Breast epithelium (tissue), 4 donors: ENCODE data around the gene MRPL33. TPM values are rescaled to one million over a fixed set of nuclear protein-coding genes. Genes with fewer than 3 reads are reported as not detected.

ENCODE experiments used
- DNase-seq, 2 donors: peaks; one replicate each; pipeline ENCODE4 v3.0.0-alpha.2; 2019; ENCODE audit warnings: low spot score in 2 of 2
- H3K27ac ChIP-seq, 2 donors: fragments of 200-600 bp; sonication (generic) in 1 of 2; one replicate each; pipeline ENCODE4 v1.5.1; 2016 to 2019; ENCODE audit warnings: mild to moderate bottlenecking in 1 of 2
- H3K27me3 ChIP-seq, 2 donors: fragments of 200-600 bp; sonication (generic) in 1 of 2; one replicate each; pipeline versions ENCODE4 v1.5.1 to v1.6.0; 2017 to 2019; ENCODE audit warnings: control low read depth in 1 of 2, mild to moderate bottlenecking in 1 of 2
- H3K36me3 ChIP-seq: fragments of 200-600 bp; one replicate; pipeline ENCODE4 v1.5.1; 2019
- H3K4me1 ChIP-seq, 2 donors: fragments of 200-600 bp; sonication (generic); one replicate each; pipeline ENCODE4 v1.5.1; 2016 to 2019; ENCODE audit warnings: control low read depth in 1 of 2
- H3K4me3 ChIP-seq, 3 donors: fragments of 200-600 bp; sonication (generic); 1 replicate in 2 of 3; 2 replicates in 1 of 3; pipeline ENCODE4 v1.5.1; 2016 to 2019; ENCODE audit warnings: mild to moderate bottlenecking in 3 of 3, moderate library complexity in 2 of 3
- H3K9me3 ChIP-seq, 2 donors: fragments of 200-600 bp; sonication (generic) in 1 of 2; one replicate each; pipeline ENCODE4 v1.5.1; 2016 to 2019; ENCODE audit warnings: control low read depth in 1 of 2
- CTCF ChIP-seq, 3 donors: fragments of 450-650 bp; IDR thresholded peaks; one replicate each; pipeline ENCODE4 v1.5.1; 2016 to 2017; ENCODE audit warnings: antibody characterized with exemption in 3 of 3, mild to moderate bottlenecking in 3 of 3, moderate library complexity in 3 of 3
- POLR2A ChIP-seq: fragments of 450-650 bp; IDR thresholded peaks from one replicate; pipeline ENCODE4 v1.6.1; 2016; ENCODE audit warnings: antibody characterized with exemption, mild to moderate bottlenecking, moderate library complexity
- POLR2AphosphoS5 ChIP-seq, 3 donors: sonication (generic); formaldehyde crosslinking; IDR thresholded peaks; one replicate each; pipeline ENCODE4 v1.6.1; 2017; ENCODE audit warnings: antibody characterized with exemption in 3 of 3
- intact Hi-C: fragments of 100-400 bp; cut with DNase I; formaldehyde crosslinking; loops from one replicate; pipeline ENCODE4 v1.15.1; 2023; ENCODE audit warnings: low total_unique reads
- total RNA-seq, 3 donors: library from RNA; depleted of rRNA; stranded (reverse); fragments of >200 nt; gene quantifications; one replicate each; pipeline ENCODE4 v1.1.0, GENCODE V29; 2016

Gene MRPL33
- total RNA-seq, 3 donors from 2014 or later, result 88.2 to 93.3 (median 89.7) TPM

GRCh38 chr2:27779417-27780055, 8.0 kb downstream of the MRPL33 start:
- Histone ChIP-seq H3K27ac (peak overlapping the region in 1 of 2 donors; percentile 54), H3K36me3 (no peaks in the 10 kb centered on the region), H3K27me3 (no peaks in the 10 kb centered on the region), H3K4me1 (no peaks in the 10 kb centered on the region), H3K9me3 (no peaks in the 10 kb centered on the region), H3K4me3 (no peak overlapping the region)
- TF ChIP-seq POLR2AphosphoS5 (IDR thresholded peaks at IDR 0.05) (no peak), CTCF (IDR thresholded peaks at IDR 0.05) (no peak), POLR2A (no peak)
- intact Hi-C loops, result no loop called here
- no peak for DNase-seq

DNA sequence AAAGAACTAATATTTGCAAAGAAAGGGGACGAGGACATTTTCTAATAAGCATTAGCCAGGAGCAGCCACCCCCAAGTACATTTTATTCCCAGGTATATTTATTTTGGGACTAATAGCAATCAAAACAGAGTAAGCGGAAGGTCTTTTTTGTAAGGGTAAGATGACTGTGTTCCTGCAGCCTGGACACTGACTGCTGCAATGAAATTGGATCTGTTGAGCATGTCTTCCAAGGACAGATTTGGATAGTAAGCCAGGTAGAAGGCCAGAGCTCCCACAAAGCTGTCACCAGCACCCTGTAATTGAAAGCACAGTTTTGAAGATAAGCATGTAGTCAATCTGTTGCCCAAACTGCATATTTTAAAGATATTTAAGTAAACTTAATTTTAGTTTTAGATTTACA, 10.0 kb downstream of the MRPL33 start:
- DNase-seq, result no peak
- intact Hi-C loops, result no loop called here
- H3K4me1 ChIP-seq, result no peaks in the 10 kb centered on the region
- no peak overlapping the region for H3K4me3 ChIP-seq
- H3K27me3 ChIP-seq, result no peaks in the 10 kb centered on the region
- H3K36me3 ChIP-seq, result no peaks in the 10 kb centered on the region
- no peaks in the 10 kb centered on the region for H3K9me3 ChIP-seq
- no peak overlapping the region for H3K27ac ChIP-seq
- TF ChIP-seq POLR2A (no peak), CTCF (IDR thresholded peaks at IDR 0.05) (no peak), POLR2AphosphoS5 (IDR thresholded peaks at IDR 0.05) (no peak)

GRCh38 chr2:27782701-27783100, 11.2 kb downstream of the MRPL33 start:
- H3K36me3 ChIP-seq, result no peaks in the 10 kb centered on the region
- no peaks in the 10 kb centered on the region for H3K9me3 ChIP-seq
- TF ChIP-seq POLR2A, result no peak
- no peak for TF ChIP-seq CTCF (IDR thresholded peaks at IDR 0.05)
- TF ChIP-seq POLR2AphosphoS5 (IDR thresholded peaks at IDR 0.05), result no peak
- H3K4me1 ChIP-seq, result no peaks in the 10 kb centered on the region
- H3K27me3 ChIP-seq, result no peaks in the 10 kb centered on the region
- intact Hi-C loops, result no loop called here
- H3K4me3 ChIP-seq, result no peak overlapping the region
- no peak overlapping the region for H3K27ac ChIP-seq
- no peak for DNase-seq

GRCh38 chr2:27790796-27791195, 19.3 kb downstream of the MRPL33 start:
- H3K36me3 ChIP-seq, result no peaks in the 10 kb centered on the region
- no peak overlapping the region for H3K27ac ChIP-seq
- DNase-seq, result no peak
- no peaks in the 10 kb centered on the region for H3K9me3 ChIP-seq
- no peaks in the 10 kb centered on the region for H3K27me3 ChIP-seq
- H3K4me1 ChIP-seq, result no peaks in the 10 kb centered on the region
- no peak overlapping the region for H3K4me3 ChIP-seq
- TF ChIP-seq POLR2AphosphoS5 (IDR thresholded peaks at IDR 0.05) (no peak), POLR2A (no peak)
- intact Hi-C loops, result no loop called here

DNA sequence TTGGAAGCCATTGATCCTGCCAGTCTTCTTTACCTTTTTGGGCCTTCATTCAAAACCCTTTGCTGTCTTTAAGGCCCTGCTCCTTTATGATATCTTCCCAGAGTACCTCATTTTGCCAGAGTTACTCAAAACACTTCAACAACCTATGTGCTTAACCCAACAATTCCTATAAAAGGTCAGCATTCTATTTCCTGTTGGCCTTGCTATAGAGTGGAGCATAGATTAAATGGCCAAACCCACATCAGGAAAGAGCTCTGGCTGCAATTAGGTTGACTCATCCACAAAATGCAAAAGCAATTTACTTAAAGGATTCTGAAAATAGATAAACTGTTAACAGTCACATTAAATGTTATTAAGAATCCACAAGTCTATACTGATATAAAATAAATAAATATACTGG, 21.2 kb downstream of the MRPL33 start:
- intact Hi-C loops, result no loop called here
- H3K36me3 ChIP-seq, result no peaks in the 10 kb centered on the region
- no peaks in the 10 kb centered on the region for H3K9me3 ChIP-seq
- H3K27ac ChIP-seq, result no peak overlapping the region
- H3K4me3 ChIP-seq, result no peak overlapping the region
- no peak for DNase-seq
- no peaks in the 10 kb centered on the region for H3K27me3 ChIP-seq
- no peaks in the 10 kb centered on the region for H3K4me1 ChIP-seq
- TF ChIP-seq POLR2AphosphoS5 (IDR thresholded peaks at IDR 0.05) (no peak), POLR2A (no peak), CTCF (IDR thresholded peaks at IDR 0.05) (no peak)
